Loucy (cell line): Measurements from ENCODE around the gene UVSSA.

Experiments used
- EZH2phosphoT487 ChIP-seq: fragments of 200-600 bp; IDR thresholded peaks from 2 replicates; pipeline ENCODE4 v1.6.1; 2018; ENCODE audit warnings: antibody characterized with exemption, mild to moderate bottlenecking, moderate library complexity, borderline replicate concordance
- TF ChIP-seq, protein P1 (sequence below): fragments of 200-600 bp; sonication (generic); conservative IDR thresholded peaks from 2 replicates; pipeline ENCODE4 v1.5.1; 2014; ENCODE audit warnings: mild to moderate bottlenecking, antibody characterized with exemption, low read length

DNA sequence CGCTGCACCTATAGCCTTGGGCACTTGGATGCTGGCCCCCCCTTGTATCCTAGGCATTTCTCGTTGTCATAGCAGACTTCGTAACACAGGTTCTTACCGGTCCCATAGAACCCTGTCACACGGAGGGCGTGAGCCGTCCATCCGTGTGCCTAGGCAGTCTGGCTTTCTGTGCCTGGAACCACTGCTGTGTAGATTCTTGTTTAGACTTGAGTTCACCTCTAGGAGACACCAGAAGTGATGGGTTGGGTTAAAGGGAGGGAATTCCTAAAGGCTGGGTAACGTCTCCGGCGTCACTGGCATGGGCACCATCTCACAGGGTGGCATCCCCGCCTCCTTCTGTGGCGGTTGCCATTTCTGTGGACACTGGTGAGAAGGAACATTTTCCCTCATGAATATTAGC lies 72.7 kb downstream of the UVSSA start:
- no peak for TF ChIP-seq EZH2phosphoT487
- TF ChIP-seq, protein P1, sequence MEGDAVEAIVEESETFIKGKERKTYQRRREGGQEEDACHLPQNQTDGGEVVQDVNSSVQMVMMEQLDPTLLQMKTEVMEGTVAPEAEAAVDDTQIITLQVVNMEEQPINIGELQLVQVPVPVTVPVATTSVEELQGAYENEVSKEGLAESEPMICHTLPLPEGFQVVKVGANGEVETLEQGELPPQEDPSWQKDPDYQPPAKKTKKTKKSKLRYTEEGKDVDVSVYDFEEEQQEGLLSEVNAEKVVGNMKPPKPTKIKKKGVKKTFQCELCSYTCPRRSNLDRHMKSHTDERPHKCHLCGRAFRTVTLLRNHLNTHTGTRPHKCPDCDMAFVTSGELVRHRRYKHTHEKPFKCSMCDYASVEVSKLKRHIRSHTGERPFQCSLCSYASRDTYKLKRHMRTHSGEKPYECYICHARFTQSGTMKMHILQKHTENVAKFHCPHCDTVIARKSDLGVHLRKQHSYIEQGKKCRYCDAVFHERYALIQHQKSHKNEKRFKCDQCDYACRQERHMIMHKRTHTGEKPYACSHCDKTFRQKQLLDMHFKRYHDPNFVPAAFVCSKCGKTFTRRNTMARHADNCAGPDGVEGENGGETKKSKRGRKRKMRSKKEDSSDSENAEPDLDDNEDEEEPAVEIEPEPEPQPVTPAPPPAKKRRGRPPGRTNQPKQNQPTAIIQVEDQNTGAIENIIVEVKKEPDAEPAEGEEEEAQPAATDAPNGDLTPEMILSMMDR: no peak
